HT1080 (cell line): Measurements from ENCODE around the gene BMPR1B. TPM values are rescaled to one million over a fixed set of nuclear protein-coding genes. Genes with fewer than 3 reads are reported as not detected.

Experiments
- DNase-seq: peaks from one replicate; pipeline ENCODE4 v3.0.0-alpha.2; 2015; ENCODE audit warnings: low read depth
- total RNA-seq: library from RNA; depleted of rRNA; stranded (reverse); fragments of >200 nt; shearing (Covaris generic); gene quantifications from 2 replicates; pipeline ENCODE4 v1.2.3, GENCODE V29; 2014

The BMPR1B gene
- total RNA-seq, 1 experiment from 2014 or later = 3.2 TPM

GRCh38 chr4:94762326-94762725 is 4.6 kb downstream of the BMPR1B start:
- no peak for DNase-seq

- DNase-seq = no peak
Measured at GRCh38 chr4:94763005-94763404, 5.2 kb downstream of the BMPR1B start.

GRCh38 chr4:94763500-94763899 is 5.7 kb downstream of the BMPR1B start:
- DNase-seq = no peak

- DNase-seq = no peak
Measured at GRCh38 chr4:94764069-94764468, 6.3 kb downstream of the BMPR1B start.

- DNase-seq = no peak
Measured at GRCh38 chr4:94765174-94765573, 7.4 kb downstream of the BMPR1B start.

- DNase-seq = no peak
Measured at GRCh38 chr4:94765648-94766047, 7.9 kb downstream of the BMPR1B start.

- peak; percentile 78 for DNase-seq
Measured at GRCh38 chr4:94766856-94767255, 9.1 kb downstream of the BMPR1B start.

GRCh38 chr4:94767446-94767845 is 9.7 kb downstream of the BMPR1B start:
- DNase-seq = no peak

GRCh38 chr4:94782707-94783106 is 25.0 kb downstream of the BMPR1B start:
- DNase-seq = no peak

- DNase-seq = no peak
Measured at GRCh38 chr4:94791701-94792100, 33.9 kb downstream of the BMPR1B start.

GRCh38 chr4:94798808-94799207 is 41.1 kb downstream of the BMPR1B start:
- peak; percentile 60 for DNase-seq

GRCh38 chr4:94801016-94801415 is 43.3 kb downstream of the BMPR1B start:
- no peak for DNase-seq

GRCh38 chr4:94802091-94802490 is 44.3 kb downstream of the BMPR1B start:
- DNase-seq = no peak

- DNase-seq = peak; percentile 23
Measured at GRCh38 chr4:94803181-94803580, 45.4 kb downstream of the BMPR1B start.

GRCh38 chr4:94804650-94805049 is 46.9 kb downstream of the BMPR1B start:
- DNase-seq = no peak

- no peak for DNase-seq
Measured at GRCh38 chr4:94806376-94806775, 48.6 kb downstream of the BMPR1B start.

- DNase-seq = no peak
Measured at GRCh38 chr4:94811643-94812042, 53.9 kb downstream of the BMPR1B start.

- no peak for DNase-seq
Measured at GRCh38 chr4:94813221-94813620, 55.5 kb downstream of the BMPR1B start.

GRCh38 chr4:94814237-94814636 is 56.5 kb downstream of the BMPR1B start:
- no peak for DNase-seq

GRCh38 chr4:94819371-94820168 is 61.8 kb downstream of the BMPR1B start:
- DNase-seq = no peak

GRCh38 chr4:94826206-94826605 is 68.5 kb downstream of the BMPR1B start:
- DNase-seq = peak; percentile 11

- DNase-seq = peak; percentile 91
Measured at GRCh38 chr4:94827481-94828110, 69.8 kb downstream of the BMPR1B start.

- peak; percentile 6 for DNase-seq
Measured at GRCh38 chr4:94828882-94829281, 71.1 kb downstream of the BMPR1B start.
